Measurements from ENCODE around the gene SERTAD1.

SERTAD1 gene

DNA sequence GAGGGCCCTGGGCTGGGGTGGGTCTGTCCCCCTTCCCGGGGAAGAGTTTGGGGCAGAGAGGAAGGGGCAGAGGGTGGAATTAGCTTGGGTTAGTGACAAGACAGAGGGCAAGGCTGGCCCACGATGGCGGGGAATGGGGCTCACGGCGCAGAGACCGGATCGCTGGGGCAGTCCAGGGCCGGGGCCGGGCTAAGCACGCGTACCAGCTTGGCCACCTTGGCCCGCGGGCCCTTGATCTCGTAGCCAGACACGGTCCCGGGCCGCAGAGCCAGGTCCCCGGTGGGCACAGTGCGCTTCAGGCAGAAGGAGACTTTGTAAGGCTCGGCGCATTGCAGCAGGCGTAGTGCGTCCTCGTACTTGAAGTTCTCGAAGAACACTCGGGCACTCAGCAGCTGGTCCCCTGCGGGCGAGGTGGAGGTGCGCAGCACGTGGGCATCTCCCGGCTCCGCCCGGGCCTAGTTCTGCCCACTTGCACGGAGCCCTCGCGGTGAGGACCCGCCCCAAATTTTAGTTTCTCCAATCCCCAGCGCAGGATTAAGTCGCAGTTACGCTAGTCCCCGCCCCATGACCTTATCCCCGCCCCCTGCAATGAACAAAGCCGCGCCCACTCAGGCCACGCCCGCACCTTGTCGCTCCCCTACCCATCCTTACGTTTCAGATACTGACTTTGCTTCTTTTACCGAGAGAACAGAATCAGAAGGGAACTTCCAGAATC is 27.2 kb downstream of the SERTAD1 start:
- peak; percentile 85 for DNase-seq

DNA sequence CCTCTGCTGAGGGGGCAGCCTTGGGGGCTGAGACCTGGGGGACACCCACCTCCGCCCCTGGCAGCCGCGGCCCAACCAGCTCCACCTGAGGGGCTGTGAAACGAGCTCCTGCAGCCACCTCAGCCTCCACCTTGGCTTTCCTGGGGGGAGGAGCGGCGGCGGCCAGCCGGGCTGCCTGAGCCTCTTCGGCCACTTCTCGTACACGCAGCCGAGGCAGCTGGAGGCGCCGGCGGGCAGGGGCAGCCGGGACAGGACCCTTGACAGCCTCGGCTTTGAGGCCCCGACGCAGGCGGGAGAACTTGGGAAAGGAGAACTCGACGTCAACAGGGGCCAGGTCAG is 28.3 kb downstream of the SERTAD1 start:
- no peak for DNase-seq

DNA sequence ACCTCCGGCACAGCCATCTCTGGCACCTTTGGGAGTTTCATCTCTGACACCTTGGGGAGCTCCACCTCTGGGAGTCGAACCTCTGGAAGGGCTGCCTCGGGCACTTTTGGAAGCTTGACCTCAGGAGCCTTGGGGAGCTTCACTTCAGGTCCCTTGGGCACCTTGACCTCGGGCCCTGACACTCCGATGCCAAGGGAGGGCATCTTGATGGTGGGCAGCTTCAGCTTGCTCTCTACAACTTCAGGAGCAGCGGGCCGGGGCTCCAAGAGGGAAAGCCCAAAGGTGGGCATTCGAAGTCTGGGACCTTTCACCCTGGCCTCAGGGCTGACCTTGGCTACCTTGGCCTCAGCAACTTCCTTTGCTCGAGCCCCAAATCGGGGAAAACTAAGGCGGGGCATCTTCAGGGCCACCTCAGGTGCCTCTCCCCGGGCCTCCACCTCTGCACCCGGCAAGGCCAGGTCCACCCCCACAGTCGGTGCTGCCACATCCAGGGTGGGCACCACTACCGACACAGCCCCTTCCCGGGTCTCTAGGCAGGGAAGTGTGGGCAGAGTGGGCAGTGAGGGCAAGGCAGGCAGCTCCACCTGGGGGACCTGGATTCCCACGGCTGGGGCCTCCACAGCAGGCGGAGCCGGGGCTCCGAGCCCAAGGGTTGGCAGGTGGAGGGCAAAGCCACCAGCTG is 28.8 kb downstream of the SERTAD1 start:
- DNase-seq: no peak

DNA sequence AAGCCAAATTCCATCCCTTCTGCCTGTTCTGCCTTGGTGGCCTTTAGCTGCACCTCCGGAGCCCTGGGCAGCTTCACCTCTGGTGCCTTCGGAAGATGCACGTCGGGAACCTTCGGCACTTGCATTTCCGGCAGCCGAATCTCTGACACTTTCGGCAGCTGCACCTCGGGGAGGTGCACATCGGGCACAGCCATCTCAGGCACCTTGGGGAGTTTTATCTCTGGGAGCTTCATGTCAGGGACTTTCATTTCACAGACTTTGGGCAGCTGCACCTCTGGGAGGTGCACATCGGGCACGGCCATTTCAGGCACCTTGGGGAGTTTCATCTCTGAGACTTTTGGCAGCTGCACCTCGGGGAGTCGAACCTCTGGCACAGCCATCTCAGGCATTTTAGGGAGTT is 29.8 kb downstream of the SERTAD1 start:
- DNase-seq: no peak

DNA sequence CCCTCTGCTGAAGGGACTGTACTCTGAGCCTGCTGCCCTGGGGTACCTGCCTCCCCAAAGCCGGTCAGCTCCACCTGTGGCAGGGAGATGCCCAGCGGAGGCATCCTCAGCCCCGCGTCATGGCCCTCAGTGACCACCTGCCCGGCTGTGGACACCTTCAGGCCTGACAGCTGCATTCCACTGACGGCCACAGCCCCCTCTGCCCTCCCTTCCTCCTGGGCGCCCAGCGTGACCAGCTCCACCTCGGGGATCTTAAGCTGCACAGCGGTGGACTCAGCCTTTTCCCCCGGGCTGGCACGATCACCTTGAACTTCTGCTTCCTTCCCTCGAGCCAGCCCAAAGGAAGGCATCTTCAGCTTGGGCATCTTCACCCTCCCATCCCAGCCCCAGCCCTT is 31.0 kb downstream of the SERTAD1 start:
- DNase-seq: no peak

DNA sequence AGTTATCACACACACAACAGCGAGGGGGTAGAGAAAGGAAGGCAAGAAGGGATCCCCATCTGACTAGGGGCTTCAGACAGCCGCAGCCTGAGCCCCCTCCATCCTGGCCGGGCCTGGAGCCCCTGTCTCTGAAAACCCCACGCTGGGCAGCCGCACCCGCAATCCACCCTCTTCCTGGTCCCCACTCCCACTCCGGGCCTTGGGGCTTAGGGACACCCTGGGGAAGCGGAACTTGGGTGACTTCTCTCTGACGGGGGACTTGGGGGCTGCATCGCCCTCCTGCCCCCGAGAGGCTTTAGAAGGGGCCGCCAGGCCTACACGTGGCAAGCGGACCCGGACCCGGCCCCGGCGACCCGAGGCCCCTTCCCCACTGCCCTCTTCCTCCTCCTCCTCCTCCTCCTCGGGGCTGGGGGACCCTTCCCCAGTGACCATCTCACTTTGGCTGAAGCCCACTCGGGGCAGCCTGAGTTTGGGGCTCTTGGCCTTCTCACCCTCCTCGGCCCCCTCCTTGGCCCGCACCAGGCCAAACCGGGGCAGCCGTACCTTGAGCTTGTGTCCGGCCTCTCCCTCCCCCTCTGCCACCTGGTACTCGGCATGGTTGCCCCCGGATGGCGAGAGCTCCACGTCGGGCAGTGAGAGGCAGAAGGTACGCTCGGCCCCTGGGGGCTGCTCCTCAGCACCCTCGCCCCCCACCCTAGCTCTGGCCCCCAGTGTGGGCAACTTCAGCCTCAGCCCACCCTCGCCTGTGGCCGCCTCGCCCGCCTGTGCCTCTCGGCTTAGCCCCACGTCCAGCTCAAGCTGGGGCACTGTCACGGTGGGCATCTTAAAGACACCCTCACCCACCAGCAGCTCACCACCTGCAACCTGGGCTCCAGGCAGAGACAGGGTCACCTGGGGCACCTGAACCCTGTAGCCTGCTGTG is 31.6 kb downstream of the SERTAD1 start:
- no peak for DNase-seq

DNA sequence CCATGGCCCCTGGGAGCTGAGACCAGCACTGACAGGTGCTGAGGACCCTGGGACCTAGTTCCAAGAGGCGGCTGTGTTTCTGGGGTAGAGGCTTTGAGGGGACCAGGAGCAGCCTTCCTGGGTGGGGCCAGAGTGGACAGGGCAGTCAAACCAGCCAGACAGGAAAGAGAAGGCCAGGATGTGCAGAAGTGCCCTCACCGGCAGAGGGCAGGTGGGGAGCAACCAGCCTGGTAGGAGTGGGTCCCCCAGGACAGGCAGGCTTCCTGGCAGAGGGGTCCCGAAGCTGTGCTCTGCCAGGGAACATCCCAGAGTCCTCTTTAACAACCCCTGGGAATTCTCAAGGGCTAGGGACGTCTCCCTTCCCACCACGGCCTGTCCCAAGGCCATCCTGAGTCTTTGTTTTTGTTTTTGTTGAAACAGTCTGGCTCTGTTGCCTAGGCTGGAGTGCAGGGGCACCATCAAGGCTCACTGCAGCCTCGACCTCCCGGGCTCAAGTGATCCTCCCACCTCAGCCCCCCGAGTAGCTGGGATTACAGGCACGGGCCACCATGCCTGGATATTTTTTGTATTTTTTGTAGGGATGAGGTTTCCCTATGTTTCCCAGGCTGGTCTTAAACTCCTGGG is 32.8 kb downstream of the SERTAD1 start:
- no peak for DNase-seq

DNA sequence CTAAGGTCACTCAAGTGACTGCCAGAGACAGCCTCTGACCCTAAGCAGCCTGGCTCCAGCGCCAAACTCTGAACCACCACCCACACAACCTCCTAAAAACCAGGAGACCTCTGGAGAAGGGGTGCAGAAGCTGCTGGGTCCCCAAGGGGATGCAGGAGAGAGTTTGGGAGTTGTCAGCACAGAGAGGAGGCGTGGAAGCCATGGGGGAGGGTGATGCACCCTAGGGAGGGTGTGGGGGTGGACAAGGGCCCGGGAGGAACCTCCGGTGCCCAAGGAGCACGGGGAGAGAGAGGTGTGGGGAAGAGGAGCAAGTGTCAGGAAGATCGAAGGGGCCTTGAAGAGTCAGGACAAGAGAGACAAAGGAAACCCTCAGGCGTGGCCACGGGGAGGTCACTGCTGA is 33.7 kb downstream of the SERTAD1 start:
- DNase-seq: no peak

DNA sequence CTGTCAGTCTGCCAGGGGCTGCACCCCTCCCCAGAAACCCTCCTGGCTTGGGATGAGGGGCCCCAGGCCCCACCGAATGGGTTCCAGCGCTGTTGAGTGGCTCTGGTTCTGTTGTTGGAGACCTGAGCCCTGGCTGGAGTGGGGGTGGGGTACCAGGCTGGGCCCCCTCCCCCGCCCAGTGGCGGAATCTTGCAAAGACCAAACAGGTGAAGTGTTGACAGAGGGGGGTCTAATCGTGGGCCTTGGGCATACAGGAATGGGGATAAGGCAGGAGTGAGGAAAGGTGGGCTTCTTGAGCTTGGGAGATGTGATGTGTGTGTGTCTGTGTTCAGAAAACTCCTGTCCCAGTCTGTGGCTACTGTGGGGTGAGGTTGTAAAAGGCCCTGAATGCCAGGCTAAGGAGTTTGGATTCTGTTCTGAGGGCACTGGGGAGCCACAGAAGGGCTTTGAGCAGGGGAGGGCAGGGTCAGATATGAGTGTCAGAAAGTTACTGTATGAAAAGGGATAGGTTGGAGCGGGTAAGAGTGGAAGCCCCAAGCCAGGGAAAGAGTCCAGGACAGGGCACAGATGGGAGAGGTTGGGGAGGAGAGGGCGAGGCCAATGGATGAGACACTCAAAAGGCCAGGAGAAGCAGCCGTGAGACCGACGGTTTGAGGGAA is 35.6 kb downstream of the SERTAD1 start, which contains the start of gene HIPK4:
TSS of gene HIPK4 (minus strand) at position 98 of the 659 bp plus-strand sequence. CDS start 279 bp downstream, outside the sequence.
- no peak for DNase-seq

DNA sequence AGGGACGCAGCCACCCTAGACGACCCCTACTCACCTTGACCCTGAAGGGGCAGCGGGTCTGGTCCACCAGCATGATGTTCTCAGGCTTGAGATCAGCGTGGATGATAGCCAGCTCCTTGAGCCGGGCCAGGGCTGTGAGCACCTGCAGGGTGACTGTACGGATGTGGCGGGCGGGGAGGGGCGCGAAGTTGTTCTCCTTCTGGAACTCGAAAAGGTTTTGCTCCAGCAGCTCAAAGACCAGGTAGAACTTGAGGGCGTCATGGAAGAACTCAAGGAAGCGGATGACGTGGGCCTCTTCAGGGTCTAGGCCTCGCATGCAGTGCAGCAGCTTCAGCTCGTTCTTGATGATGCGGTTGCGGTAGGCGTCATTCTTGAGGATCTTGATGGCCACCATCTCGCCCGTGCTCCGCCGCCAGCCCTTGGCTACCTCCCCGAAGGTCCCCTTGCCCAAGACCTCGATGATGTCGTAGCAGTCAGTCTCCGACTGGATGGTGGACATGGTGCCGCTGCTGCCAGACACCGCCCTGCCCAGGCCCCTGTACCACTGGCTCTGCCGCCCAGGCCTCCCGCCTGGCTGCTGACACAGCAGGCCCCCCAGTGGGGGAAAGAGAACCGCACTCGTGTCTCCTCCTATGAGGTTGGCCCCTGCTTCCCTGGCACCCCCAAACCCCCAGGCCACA is 36.2 kb downstream of the SERTAD1 start:
- DNase-seq: no peak

DNA sequence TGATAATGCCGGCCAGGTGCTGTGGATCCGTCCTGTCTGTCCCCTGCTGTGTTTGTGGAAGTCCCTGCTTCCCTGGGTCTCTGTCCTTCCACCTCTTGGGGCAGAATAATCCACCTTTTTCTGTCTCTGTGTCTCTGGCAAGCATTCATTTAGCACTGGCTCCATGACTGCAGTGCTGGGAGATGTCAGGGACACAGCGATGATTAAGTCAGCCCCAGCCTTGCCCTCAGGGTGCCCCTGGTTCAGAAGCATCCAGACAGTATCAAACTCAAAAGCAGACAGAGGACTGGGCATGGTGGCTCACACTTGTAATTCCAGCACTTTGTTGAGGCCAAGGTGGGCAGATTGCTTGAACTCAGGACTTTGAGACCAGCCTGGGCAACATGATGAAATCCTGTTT is 37.3 kb downstream of the SERTAD1 start:
- no peak for DNase-seq

DNA sequence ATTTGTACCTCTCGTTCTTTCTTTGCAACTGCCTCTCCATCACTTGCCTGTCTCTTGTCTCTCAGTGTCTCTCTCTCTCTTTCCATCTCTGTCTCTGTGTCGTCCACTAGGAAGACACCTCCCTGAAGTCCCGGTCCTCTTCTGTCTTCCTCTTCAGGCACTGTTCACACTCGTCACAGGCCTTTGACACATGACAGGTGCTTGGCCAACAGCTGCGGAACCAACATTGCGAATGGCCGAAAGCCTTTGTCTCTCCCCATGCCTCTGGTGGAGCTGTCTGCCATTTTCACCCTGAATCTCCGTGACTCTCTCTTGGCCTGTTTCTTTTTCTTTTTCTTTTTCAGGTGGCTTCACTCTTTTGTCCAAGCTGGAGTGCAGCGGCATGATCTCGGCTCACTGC is 38.6 kb downstream of the SERTAD1 start:
- no peak for DNase-seq

DNA sequence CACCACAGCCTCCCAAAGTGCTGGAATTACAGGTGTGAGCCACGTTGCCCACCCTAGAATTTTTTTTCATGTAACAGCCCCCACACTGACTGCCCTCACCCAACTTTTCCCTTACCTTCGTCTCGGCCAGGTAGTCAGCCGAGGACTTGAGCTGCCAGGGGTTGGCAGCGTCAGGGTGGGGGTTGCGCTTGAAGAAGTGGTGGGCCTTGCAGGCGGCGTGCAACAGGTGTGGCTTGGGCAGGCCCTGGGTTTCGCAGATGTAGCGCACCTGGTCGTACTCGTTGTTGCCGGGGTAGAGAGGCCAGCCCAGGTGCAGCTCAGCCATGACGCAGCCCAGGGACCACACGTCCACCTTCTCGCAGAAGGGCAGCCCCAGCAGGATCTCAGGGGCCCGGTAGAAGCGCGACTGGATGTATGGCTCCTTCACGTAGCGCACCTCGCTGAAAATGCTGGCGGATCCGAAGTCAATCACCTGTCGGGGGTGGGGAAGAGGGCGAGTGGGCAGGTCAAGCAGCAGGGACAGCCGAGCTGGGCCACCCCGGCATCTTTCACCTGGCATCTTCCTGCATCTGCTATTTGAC is 42.0 kb downstream of the SERTAD1 start:
- DNase-seq: no peak

DNA sequence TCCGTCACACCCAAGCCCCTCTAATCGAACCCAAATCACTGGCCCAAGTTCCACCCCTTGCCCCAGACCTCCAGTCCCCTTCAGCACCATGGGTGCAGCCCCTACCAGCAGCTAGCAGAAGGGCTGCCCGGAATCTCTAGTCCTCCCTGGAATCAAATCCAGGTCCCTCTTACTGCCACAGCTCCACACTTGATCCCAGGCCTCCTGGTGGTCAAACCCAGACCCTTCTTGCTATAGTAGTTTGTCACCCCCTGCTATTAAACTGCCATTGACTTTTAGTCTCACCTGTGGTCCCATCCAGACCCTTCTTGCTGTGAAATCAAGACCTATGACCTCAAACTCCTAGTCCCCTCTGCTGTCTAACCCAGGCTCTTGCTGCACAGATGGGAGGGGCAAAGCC is 44.5 kb downstream of the SERTAD1 start:
- DNase-seq: no peak

DNA sequence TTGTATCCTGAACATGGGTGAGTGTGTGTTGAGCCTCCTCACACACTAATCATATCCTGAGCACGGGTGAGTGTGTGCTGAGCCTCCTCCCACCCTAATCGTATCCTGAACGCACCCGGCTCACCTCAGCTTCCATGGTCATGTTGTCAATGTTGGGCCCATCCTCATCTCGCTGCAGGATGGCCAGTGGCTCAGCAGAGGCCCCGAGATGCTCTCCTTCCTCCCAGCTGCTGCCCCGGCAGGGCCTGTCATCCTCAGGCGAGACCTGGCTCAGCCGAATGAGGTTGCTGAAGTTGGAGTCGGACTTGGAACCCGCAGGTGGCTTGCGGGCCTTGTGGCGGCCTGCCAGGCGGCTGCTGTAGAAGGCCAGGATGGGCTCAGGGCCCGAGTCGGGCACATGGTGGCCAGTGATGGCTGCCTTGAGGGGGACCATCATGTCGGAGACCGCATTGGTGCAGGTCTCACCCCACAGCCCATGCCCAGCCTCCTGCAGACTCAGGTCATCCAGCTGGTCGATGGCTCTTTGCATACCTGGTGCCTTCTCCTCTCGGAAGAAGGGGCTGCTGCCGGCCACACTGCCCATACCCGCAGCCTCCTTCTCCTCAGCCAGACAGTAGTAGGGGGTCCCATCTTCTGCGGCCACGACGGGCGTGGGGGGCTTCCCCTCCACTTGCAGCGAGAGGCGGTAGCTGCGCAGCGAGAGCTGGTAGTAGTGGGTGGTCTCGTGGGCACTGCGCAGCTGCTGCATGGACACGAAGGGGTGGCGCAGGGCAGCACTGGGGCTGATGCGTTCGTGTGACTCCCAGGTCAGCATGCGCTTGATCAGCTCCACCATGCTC is 45.4 kb downstream of the SERTAD1 start:
- no peak for DNase-seq

DNA sequence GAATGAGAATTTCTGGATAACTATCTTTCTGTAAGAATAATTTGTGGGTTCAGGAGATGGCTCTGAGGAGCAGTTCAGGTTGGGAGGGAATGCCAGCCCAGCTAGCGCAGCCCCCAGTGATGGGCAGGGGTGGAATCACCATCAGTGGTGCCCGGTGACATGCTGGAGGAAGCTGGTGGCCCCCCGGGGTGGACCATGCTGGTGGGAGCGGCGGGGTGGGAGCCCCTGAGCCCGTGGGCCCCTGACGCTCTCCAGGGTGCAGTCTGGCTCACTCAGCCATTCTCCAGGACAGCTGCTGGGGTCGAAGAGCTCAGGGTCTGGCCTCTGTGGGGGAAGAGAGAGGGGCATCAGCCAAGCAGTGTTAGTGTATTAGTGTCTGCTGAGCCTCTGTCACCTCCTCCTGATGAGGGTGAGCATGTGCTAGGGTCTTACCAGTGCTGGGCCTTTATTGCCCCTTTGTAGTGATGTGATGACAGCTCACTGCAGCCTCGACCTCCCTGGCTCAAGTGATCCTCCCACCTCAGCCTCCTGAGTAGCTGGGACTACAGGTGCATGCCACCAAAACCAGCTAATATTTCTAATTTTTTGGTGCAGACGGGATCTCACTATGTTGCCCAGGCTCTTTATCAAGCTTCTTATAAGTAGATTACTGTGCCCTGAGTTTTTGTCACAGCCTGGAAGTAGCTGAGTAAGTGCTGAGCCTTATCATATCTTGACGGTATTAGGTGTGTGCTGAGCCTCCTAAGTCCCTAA is 46.2 kb downstream of the SERTAD1 start:
- no peak for DNase-seq

DNA sequence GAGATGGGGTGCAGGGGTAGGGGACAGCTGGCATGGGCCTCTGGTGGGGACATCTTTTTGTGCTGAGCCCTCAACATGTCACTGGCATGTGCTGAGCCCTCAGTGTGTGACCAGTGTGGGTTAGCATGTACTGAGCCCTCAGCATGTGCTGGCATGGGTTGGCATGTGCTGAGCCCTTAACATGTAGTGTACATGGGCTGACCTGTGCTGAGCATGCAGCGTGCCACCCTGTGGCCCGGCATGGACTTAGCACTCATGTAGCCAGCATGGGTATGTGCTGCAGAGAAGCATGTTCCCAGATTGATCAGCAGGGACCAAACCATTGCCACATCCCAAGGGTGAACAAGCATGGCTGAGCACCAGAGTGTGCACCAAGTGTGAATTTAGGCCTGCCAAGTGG is 47.3 kb downstream of the SERTAD1 start:
- no peak for DNase-seq

DNA sequence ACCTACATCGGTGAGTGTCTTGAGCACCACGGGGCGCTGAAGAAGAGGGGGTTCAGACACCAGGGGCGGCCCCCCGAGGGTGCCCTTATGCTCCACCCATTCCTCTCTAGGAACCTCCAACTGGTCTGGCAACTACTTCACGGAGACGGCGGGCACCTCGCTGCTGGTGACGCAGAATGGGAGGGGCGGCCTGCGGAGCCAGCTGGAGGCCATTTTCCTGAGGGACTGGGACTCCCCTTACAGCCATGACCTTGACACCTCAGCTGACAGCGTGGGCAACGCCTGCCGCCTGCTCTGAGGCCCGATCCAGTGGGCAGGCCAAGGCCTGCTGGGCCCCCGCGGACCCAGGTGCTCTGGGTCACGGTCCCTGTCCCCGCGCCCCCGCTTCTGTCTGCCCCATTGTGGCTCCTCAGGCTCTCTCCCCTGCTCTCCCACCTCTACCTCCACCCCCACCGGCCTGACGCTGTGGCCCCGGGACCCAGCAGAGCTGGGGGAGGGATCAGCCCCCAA is 47.9 kb downstream of the SERTAD1 start:
- no peak for DNase-seq

DNA sequence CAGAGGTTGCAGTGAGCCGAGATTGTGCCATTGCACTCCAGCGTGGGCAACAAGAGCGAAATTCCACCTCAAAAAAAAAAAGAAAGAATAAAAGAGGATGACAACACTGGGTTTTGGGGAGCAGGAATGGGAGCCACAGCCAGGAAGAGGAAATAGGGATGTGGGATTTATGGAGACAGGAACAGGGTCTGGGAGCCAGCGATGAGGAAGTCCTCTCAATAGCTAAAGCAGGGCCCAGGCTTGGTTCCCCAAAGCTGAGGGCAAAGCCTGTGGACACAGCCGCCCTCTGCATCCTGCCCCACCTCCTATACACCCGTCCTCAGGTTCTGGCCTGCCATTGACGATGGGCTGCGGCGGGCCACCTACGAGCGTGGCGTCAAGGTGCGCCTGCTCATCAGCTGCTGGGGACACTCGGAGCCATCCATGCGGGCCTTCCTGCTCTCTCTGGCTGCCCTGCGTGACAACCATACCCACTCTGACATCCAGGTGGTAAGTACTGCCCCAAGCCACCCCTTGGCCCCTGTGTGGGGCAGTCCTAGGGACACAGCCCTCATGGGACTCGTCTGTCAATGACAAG is 49.4 kb downstream of the SERTAD1 start:
- no peak for DNase-seq

Data from CD4-positive, alpha-beta T cell treated with Interleukin-6 for 4 hours (primary cell).